Keratinocyte (primary cell): ENCODE data around the gene TMC8.
"Not testable (repeated sequence)": the region's sequence is repeated elsewhere in the genome, so short reads cannot be mapped to it uniquely, and the experiment has no call there.

Experiments used
- CTCF ChIP-seq, 3 experiments: IDR thresholded peaks in 1 of 3; conservative IDR thresholded peaks in 1 of 3; optimal IDR thresholded peaks in 1 of 3; 2 replicates in 2 of 3; 3 replicates in 1 of 3; pipeline versions ENCODE3 to v1.5.1; 2011; ENCODE audit warnings: low read length in 3 of 3, mild to moderate bottlenecking in 3 of 3, moderate library complexity in 2 of 3, control low read depth in 1 of 3, inconsistent platforms in 1 of 3; ENCODE audit not compliant: insufficient read depth in 2 of 3; ENCODE audit errors: extremely low read depth in 1 of 3
- EZH2 ChIP-seq: IDR thresholded peaks from one replicate; pipeline ENCODE4 v1.6.1; 2012; ENCODE audit warnings: inconsistent platforms, mild to moderate bottlenecking, low read length, moderate library complexity

GRCh38 chr17:78171591-78172248 is 41.1 kb downstream of the TMC8 start:
- TF ChIP-seq CTCF (optimal IDR thresholded peaks at IDR 0.05 in 1 of 3, IDR thresholded peaks at IDR 0.05 in 1 of 3, conservative IDR thresholded peaks at IDR 0.05 in 1 of 3; ENCODE audit: extremely low read depth in 1 of 3, insufficient read depth in 2 of 3, low read length in 3 of 3); EZH2: not testable (repeated sequence)
